GM20000 (cell line): Measurements from ENCODE around the gene TRPV2.
"Not testable (repeated sequence)": the region's sequence is repeated elsewhere in the genome, so short reads cannot be mapped to it uniquely, and the experiment has no call there.

Source experiments
- DNase-seq: peaks from one replicate; pipeline ENCODE4 v3.0.0; 2012; ENCODE audit warnings: low spot score
- TF ChIP-seq, protein P1 (sequence below): IDR thresholded peaks from 2 replicates; pipeline ENCODE4 v1.5.1; 2012; ENCODE audit warnings: mild to moderate bottlenecking, control low read depth; ENCODE audit errors: extremely low read depth, missing control alignments

TRPV2 gene

DNA sequence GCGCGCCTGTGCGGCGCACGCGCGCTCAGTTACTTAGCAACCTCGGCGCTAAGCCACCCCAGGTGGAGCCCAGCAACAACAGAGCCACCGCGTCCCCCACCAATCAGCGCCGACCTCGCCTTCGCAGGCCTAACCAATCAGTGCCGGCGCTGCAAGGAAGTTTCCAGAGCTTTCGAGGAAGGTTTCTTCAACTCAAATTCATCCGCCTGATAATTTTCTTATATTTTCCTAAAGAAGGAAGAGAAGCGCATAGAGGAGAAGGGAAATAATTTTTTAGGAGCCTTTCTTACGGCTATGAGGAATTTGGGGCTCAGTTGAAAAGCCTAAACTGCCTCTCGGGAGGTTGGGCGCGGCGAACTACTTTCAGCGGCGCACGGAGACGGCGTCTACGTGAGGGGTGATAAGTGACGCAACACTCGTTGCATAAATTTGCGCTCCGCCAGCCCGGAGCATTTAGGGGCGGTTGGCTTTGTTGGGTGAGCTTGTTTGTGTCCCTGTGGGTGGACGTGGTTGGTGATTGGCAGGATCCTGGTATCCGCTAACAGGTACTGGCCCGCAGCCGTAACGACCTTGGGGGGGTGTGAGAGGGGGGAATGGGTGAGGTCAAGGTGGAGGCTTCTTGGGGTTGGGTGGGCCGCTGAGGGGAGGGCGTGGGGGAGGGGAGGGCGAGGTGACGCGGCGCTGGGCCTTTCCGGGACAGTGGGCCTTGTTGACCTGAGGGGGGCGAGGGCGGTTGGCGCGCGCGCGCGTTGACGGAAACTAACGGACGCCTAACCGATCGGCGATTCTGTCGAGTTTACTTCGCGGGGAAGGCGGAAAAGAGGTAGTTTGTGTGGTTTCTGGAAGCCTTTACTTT is 34.5 kb upstream of the TRPV2 start, which contains the start of gene UBB:
TSS of gene UBB (plus strand) at position 452 of the 856 bp plus-strand sequence. CDS start 817 bp downstream, outside the sequence.
- TF ChIP-seq, protein P1, sequence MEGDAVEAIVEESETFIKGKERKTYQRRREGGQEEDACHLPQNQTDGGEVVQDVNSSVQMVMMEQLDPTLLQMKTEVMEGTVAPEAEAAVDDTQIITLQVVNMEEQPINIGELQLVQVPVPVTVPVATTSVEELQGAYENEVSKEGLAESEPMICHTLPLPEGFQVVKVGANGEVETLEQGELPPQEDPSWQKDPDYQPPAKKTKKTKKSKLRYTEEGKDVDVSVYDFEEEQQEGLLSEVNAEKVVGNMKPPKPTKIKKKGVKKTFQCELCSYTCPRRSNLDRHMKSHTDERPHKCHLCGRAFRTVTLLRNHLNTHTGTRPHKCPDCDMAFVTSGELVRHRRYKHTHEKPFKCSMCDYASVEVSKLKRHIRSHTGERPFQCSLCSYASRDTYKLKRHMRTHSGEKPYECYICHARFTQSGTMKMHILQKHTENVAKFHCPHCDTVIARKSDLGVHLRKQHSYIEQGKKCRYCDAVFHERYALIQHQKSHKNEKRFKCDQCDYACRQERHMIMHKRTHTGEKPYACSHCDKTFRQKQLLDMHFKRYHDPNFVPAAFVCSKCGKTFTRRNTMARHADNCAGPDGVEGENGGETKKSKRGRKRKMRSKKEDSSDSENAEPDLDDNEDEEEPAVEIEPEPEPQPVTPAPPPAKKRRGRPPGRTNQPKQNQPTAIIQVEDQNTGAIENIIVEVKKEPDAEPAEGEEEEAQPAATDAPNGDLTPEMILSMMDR = no peak
- DNase-seq = peak; percentile 92

DNA sequence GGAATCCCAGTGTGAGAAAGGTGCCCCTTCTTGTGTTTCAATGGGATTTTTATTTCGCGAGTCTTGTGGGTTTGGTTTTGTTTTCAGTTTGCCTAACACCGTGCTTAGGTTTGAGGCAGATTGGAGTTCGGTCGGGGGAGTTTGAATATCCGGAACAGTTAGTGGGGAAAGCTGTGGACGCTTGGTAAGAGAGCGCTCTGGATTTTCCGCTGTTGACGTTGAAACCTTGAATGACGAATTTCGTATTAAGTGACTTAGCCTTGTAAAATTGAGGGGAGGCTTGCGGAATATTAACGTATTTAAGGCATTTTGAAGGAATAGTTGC is 33.9 kb upstream of the TRPV2 start:
- TF ChIP-seq, protein P1 = no peak
- DNase-seq = no peak

GRCh38 chr17:16383216-16383615 is 32.2 kb upstream of the TRPV2 start:
- DNase-seq = no peak
- TF ChIP-seq, protein P1 = no peak

DNA sequence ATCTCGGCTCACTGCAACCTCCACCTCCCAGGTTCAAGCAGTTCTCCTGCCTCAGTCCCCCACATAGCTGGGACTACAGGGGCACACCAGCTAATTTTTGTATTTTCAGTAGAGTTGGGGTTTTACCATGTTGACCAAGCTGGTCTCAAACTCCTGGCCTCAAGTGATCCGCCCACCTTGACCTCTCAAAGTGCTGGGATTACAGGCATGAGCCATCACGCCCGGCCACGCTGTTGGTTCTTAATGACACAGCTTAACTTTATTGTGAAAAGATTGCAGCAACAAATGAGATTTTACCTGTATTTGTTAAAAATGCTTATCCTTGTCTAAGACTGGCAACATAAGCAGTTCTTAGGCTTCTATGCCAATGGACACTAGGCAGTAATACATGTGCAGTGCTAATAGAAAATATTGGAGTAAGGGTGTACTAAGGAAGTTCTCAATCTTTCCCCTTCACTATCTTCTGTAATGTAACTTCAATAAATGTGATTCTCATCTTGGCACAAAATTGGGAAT is 31.5 kb upstream of the TRPV2 start:
- DNase-seq = no peak
- TF ChIP-seq, protein P1 = no peak

GRCh38 chr17:16384557-16384956 is 30.8 kb upstream of the TRPV2 start:
- TF ChIP-seq, protein P1 = no peak
- no peak for DNase-seq

GRCh38 chr17:16386126-16386507 is 29.3 kb upstream of the TRPV2 start:
- not testable (repeated sequence) for DNase-seq

- TF ChIP-seq, protein P1 = no peak
- DNase-seq = no peak
Measured at GRCh38 chr17:16391451-16391850, 23.9 kb upstream of the TRPV2 start.

GRCh38 chr17:16392491-16392890 is 22.9 kb upstream of the TRPV2 start:
- DNase-seq = not testable (repeated sequence)

DNA sequence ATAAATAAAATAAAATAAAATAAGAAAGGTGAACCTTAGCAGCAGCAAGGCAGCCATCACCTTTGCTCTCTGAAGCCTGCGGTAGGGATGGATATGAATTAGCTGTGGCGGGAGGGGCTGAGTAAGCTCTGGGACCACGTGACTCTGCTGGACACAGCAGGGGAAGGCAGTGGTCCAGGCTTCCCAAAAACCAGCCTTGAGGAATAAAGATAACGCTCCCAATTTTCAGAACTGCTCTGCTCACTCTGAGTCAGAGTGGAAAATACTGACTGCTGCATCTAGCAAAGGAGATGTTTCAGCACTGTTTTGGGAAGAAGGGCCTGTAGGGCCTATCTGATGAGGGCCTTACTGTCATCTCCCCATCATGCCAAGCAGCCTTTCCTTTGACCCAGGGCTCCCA is 19.5 kb upstream of the TRPV2 start:
- not testable (repeated sequence) for DNase-seq

GRCh38 chr17:16396693-16397092 is 18.7 kb upstream of the TRPV2 start:
- not testable (repeated sequence) for DNase-seq
